IMR-90 (cell line): ENCODE measurements around the gene ADAMTS17. TPM values are rescaled to one million over a fixed set of nuclear protein-coding genes. Genes with fewer than 3 reads are reported as not detected.

Source experiments
- ATAC-seq: fragments of 200-7000 bp; cut with Tn5 transposase; 2 replicates; pipeline ENCODE4 v1.9.1; 2020; ENCODE audit warnings: low read depth, mild to moderate bottlenecking, moderate library complexity
- BruUV-seq: library from RNA; stranded (reverse); fragments of 400-500 nt; replicated peaks from 2 replicates; lab custom pipeline; 2021; lab: Mats Ljungman, UMichigan
- CTCF ChIA-PET: fragments of 300-600 bp; formaldehyde crosslinking; extraction: SDS; loops from one replicate; lab custom pipeline; 2021; ENCODE audit warnings: antibody characterized with exemption; lab: Yijun Ruan, JAX
- POLR2A ChIA-PET: fragments of 300-600 bp; sonication (Branson Sonifier 250); formaldehyde crosslinking; loops from one replicate; lab custom pipeline; 2022; ENCODE audit warnings: antibody characterized with exemption; ENCODE audit not compliant: unreplicated experiment; lab: Charles Lee
- DNase-seq: peaks from one replicate; pipeline ENCODE4 v3.0.0; 2013
- H2AFZ ChIP-seq: replicated peaks from 2 replicates; pipeline ENCODE3; 2013; ENCODE audit warnings: low read length, mild to moderate bottlenecking; ENCODE audit not compliant: poor library complexity
- H2AK5ac ChIP-seq: 2 replicates; pipeline ENCODE4 v1.6.1; 2013; ENCODE audit warnings: low read depth, low read length, inconsistent platforms
- H2AK9ac ChIP-seq: replicated peaks from 2 replicates; pipeline ENCODE3; 2013; ENCODE audit warnings: mild to moderate bottlenecking, low read depth, low read length, moderate library complexity; ENCODE audit not compliant: poor library complexity
- H2BK120ac ChIP-seq: 2 replicates; pipeline ENCODE4 v1.6.1; 2013; ENCODE audit warnings: low read depth, low read length, inconsistent platforms
- H2BK15ac ChIP-seq: 3 replicates; pipeline ENCODE4 v1.6.1; 2013; ENCODE audit warnings: low read depth, low read length, inconsistent platforms
- H2BK20ac ChIP-seq: 2 replicates; pipeline ENCODE4 v1.6.1; 2013; ENCODE audit warnings: low read depth, mild to moderate bottlenecking, inconsistent platforms, low read length, moderate library complexity
- H2BK5ac ChIP-seq: 2 replicates; pipeline ENCODE4 v1.6.1; 2013; ENCODE audit warnings: mild to moderate bottlenecking, low read depth, low read length, inconsistent platforms; ENCODE audit not compliant: poor library complexity, severe bottlenecking
- H3K14ac ChIP-seq: replicated peaks from 2 replicates; pipeline ENCODE4 v1.6.1; 2013; ENCODE audit warnings: low read depth, low read length, inconsistent platforms
- H3K18ac ChIP-seq: 2 replicates; pipeline ENCODE4 v1.6.1; 2013; ENCODE audit warnings: low read depth, low read length, control low read depth
- H3K23ac ChIP-seq: 2 replicates; pipeline ENCODE4 v1.6.1; 2013; ENCODE audit warnings: low read depth, low read length, inconsistent platforms
- H3K27ac ChIP-seq: 2 replicates; pipeline ENCODE4 v1.5.1; 2013; ENCODE audit warnings: mild to moderate bottlenecking, control low read depth, low read length; ENCODE audit not compliant: insufficient read depth
- H3K27me3 ChIP-seq: 2 replicates; pipeline ENCODE4 v1.6.1; 2013; ENCODE audit warnings: low read length; ENCODE audit not compliant: control insufficient read depth, insufficient read depth
- H3K36me3 ChIP-seq: 2 replicates; pipeline ENCODE4 v1.6.1; 2013; ENCODE audit warnings: low read length, mixed read lengths; ENCODE audit not compliant: control insufficient read depth, insufficient read depth
- H3K4ac ChIP-seq: 2 replicates; pipeline ENCODE4 v1.6.1; 2013; ENCODE audit warnings: low read depth, low read length, inconsistent platforms
- H3K4me1 ChIP-seq: 2 replicates; pipeline ENCODE4 v1.6.1; 2013; ENCODE audit warnings: low read length, mixed read lengths; ENCODE audit not compliant: control insufficient read depth, insufficient read depth
- H3K4me2 ChIP-seq: 2 replicates; pipeline ENCODE4 v1.6.1; 2013; ENCODE audit warnings: low read depth, mild to moderate bottlenecking, control low read depth, low read length, moderate library complexity
- H3K4me3 ChIP-seq: 2 replicates; pipeline ENCODE4 v1.5.1; 2013; ENCODE audit warnings: low read depth, mild to moderate bottlenecking, control low read depth, low read length, moderate library complexity; ENCODE audit not compliant: insufficient read depth
- H3K56ac ChIP-seq: 2 replicates; pipeline ENCODE4 v1.6.1; 2013; ENCODE audit warnings: low read length, inconsistent platforms; ENCODE audit not compliant: insufficient read depth; ENCODE audit errors: extremely low read depth
- H3K79me1 ChIP-seq, 2 experiments: 2 replicates each; pipeline ENCODE4 v1.6.1; 2013; ENCODE audit warnings: low read length in 2 of 2, inconsistent platforms in 1 of 2, low read depth in 1 of 2
- H3K9ac ChIP-seq: 2 replicates; pipeline ENCODE4 v1.6.1; 2013; ENCODE audit warnings: low read depth, low read length, control low read depth
- H3K9me1 ChIP-seq: 2 replicates; pipeline ENCODE4 v1.6.1; 2013; ENCODE audit warnings: low read length, inconsistent platforms; ENCODE audit not compliant: insufficient read depth
- H3K9me3 ChIP-seq: 2 replicates; pipeline ENCODE4 v1.6.1; 2013; ENCODE audit warnings: low read length; ENCODE audit not compliant: control insufficient read depth, insufficient read depth
- H4K20me1 ChIP-seq: 2 replicates; pipeline ENCODE4 v1.6.1; 2013; ENCODE audit warnings: low read length, inconsistent platforms; ENCODE audit not compliant: insufficient read depth
- H4K5ac ChIP-seq: 2 replicates; pipeline ENCODE4 v1.6.1; 2013; ENCODE audit warnings: mild to moderate bottlenecking, low read depth, low read length, control low read depth
- H4K8ac ChIP-seq, 2 experiments: 2 replicates each; pipeline ENCODE4 v1.6.1; 2013; ENCODE audit warnings: low read depth in 2 of 2, low read length in 2 of 2, control low read depth in 1 of 2, inconsistent platforms in 1 of 2
- H4K91ac ChIP-seq: 2 replicates; pipeline ENCODE4 v1.6.1; 2013; ENCODE audit warnings: low read depth, low read length, inconsistent platforms; ENCODE audit not compliant: insufficient read depth
- BHLHE40 ChIP-seq: fragments of 150-350 bp; IDR thresholded peaks from 2 replicates; pipeline ENCODE4 v1.6.1; 2016; ENCODE audit warnings: mild to moderate bottlenecking, low read depth, low read length
- FOS ChIP-seq: fragments of 150-350 bp; IDR thresholded peaks from 2 replicates; pipeline ENCODE4 v1.6.1; 2016; ENCODE audit warnings: low read depth, low read length
- NFE2L2 ChIP-seq: fragments of 150-350 bp; IDR thresholded peaks from 2 replicates; pipeline ENCODE4 v1.6.1; 2016; ENCODE audit warnings: low read depth, mild to moderate bottlenecking, low read length
- RAD21 ChIP-seq: IDR thresholded peaks from 2 replicates; pipeline ENCODE4 v1.6.1; 2012; ENCODE audit warnings: low read length, improper control_type of control experiment
- RCOR1 ChIP-seq: IDR thresholded peaks from 2 replicates; pipeline ENCODE4 v1.6.1; 2012; ENCODE audit warnings: mild to moderate bottlenecking, low read length, improper control_type of control experiment; ENCODE audit not compliant: insufficient replicate concordance
- WGBS, 2 experiments: methylation state at CpG; one replicate each; pipeline versions ENCODE4 v1.1.5 to v1.1.7; 2013; ENCODE audit warnings: missing lambda C conversion rate in 2 of 2; ENCODE audit not compliant: insufficient read length in 1 of 2; ENCODE audit errors: extremely low coverage in 2 of 2; 5-methylcytosine and 5-hydroxymethylcytosine counted together
- dilution Hi-C: fragments of 300-500 bp; cut with HindIII; formaldehyde crosslinking; loops from one replicate; pipeline ENCODE4 v1.14.3; 2018; ENCODE audit warnings: low sequenced_read_pairs; ENCODE audit not compliant: unreplicated experiment
- in situ Hi-C: fragments of 300-500 bp; cut with MboI; formaldehyde crosslinking; loops from 3 replicates; pipeline ENCODE4 v1.14.3; 2019; ENCODE audit warnings: low sequenced_read_pairs, inconsistent platforms, mixed read lengths
- intact Hi-C: fragments of 100-400 bp; cut with micrococcal nuclease; formaldehyde crosslinking; loops from 2 replicates; pipeline ENCODE4 v1.10.0; 2022
- polyA plus RNA-seq, 3 experiments: library from polyadenylated mRNA; depleted of rRNA; stranded (reverse); fragments of >200 nt; gene quantifications; 2 replicates each; pipeline ENCODE4 v1.2.3, GENCODE V29; 2012; ENCODE audit warnings: low replicate concordance in 1 of 3
- total RNA-seq: library from RNA; depleted of rRNA; stranded (reverse); fragments of >200 nt; gene quantifications from 2 replicates; pipeline ENCODE4 v1.2.3, GENCODE V29; 2012

The ADAMTS17 gene
- total and polyA plus RNA-seq, 2 of the 4 experiments (the other 2 are of a cell fraction): 0.03 TPM; not detected in 1

DNA sequence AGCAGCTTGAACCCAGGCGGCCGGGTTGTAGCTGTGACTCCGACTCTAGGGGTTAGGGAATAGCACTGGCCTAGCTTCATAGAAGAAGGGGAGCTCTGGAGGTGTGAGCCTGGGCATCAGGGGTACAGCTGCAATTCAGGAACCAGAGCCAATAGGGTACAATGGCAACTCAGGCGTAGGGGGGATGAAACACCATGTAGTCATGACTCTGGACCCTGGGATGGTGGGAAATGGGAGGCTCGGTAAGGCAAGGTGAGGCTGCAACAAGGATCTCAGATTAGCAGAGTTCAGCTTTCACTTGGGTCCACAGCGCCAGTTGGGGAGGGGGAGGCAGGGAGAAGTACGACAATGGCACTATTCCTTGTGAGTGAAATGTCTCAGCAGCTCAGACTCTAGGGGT, 398.3 kb downstream of the ADAMTS17 start:
- Histone ChIP-seq H2BK120ac (no peak overlapping the region), H3K79me1 (no peaks in the 10 kb centered on the region), H2AFZ (no peak overlapping the region), H2AK5ac (no peak overlapping the region), H4K8ac (no peak overlapping the region), H3K9me3 (peaks cover 12% of the 10 kb centered on the region), H4K20me1 (no peaks in the 10 kb centered on the region), H3K23ac (no peak overlapping the region), H4K5ac (no peak overlapping the region), H3K4me1 (no peaks in the 10 kb centered on the region), H3K4me3 (no peak overlapping the region), H3K9me1 (no peaks in the 10 kb centered on the region), H3K14ac (no peak overlapping the region), H3K18ac (no peak overlapping the region), H3K4me2 (no peak overlapping the region), H2AK9ac (no peak overlapping the region), H3K4ac (no peak overlapping the region), H3K9ac (no peak overlapping the region), H4K91ac (no peak overlapping the region), H2BK20ac (no peak overlapping the region), H2BK5ac (no peak overlapping the region), H3K27me3 (no peaks in the 10 kb centered on the region), H3K36me3 (no peaks in the 10 kb centered on the region), H3K27ac (no peak overlapping the region), H3K56ac (no peak overlapping the region), H2BK15ac (no peak overlapping the region)
- in situ Hi-C loops (no loop called here), intact Hi-C loops (no loop called here), dilution Hi-C loops (no loop called here)
- ChIA-PET CTCF (no interaction called here), POLR2A (no interaction called here)
- 8% methylated on average over 2 of the region's 7 CpGs; no CpG with 5 or more reads in 1 of the 2 experiments for WGBS, 2 experiments
- ATAC-seq (no peak), DNase-seq (no peak)
- TF ChIP-seq BHLHE40 (no peak), RCOR1 (no peak), FOS (no peak), RAD21 (no peak), NFE2L2 (no peak)
- BruUV-seq: no TSS peak
